Hepatocyte (in vitro differentiated cells): Measurements from ENCODE around the gene FGFR4. TPM values are rescaled to one million over a fixed set of nuclear protein-coding genes. Genes with fewer than 3 reads are reported as not detected.

Source experiments
- DNase-seq: peaks from one replicate; pipeline ENCODE4 v3.0.0-alpha.2; 2016; ENCODE audit warnings: low spot score
- H2AFZ ChIP-seq: fragments of 200-600 bp; sonication (generic); 2 replicates; pipeline ENCODE4 v1.6.0; 2016; ENCODE audit warnings: antibody characterized with exemption, mild to moderate bottlenecking
- H3K27ac ChIP-seq: fragments of 200-600 bp; sonication (generic); 2 replicates; pipeline ENCODE4 v1.5.1; 2016; ENCODE audit warnings: mild to moderate bottlenecking
- H3K27me3 ChIP-seq: fragments of 200-600 bp; sonication (generic); 2 replicates; pipeline ENCODE4 v1.6.1; 2016
- H3K36me3 ChIP-seq: fragments of 200-600 bp; sonication (generic); replicated peaks from 2 replicates; pipeline ENCODE4 v1.5.1; 2016; ENCODE audit warnings: low read depth; ENCODE audit not compliant: insufficient read depth
- H3K4me1 ChIP-seq: fragments of 200-600 bp; sonication (generic); 2 replicates; pipeline ENCODE4 v1.5.1; 2016; ENCODE audit warnings: mild to moderate bottlenecking, moderate library complexity; ENCODE audit not compliant: insufficient read depth
- H3K4me2 ChIP-seq: fragments of 200-600 bp; sonication (generic); 2 replicates; pipeline ENCODE4 v1.6.0; 2016
- H3K4me3 ChIP-seq: fragments of 200-600 bp; sonication (generic); 2 replicates; pipeline ENCODE4 v1.5.1; 2016; ENCODE audit warnings: mild to moderate bottlenecking
- H3K79me2 ChIP-seq: fragments of 200-600 bp; sonication (generic); 2 replicates; pipeline ENCODE4 v1.6.0; 2017; ENCODE audit warnings: mild to moderate bottlenecking
- H3K9me2 ChIP-seq: fragments of 200-600 bp; sonication (generic); replicated peaks from 2 replicates; pipeline ENCODE4 v1.6.0; 2017; ENCODE audit warnings: mild to moderate bottlenecking; ENCODE audit not compliant: insufficient read depth
- H3K9me3 ChIP-seq: fragments of 200-600 bp; sonication (generic); 2 replicates; pipeline ENCODE4 v1.5.1; 2016; ENCODE audit warnings: low read depth, mild to moderate bottlenecking
- H4K20me1 ChIP-seq: fragments of 200-600 bp; sonication (generic); 2 replicates; pipeline ENCODE4 v1.6.0; 2016; ENCODE audit warnings: mild to moderate bottlenecking; ENCODE audit not compliant: insufficient read depth, poor library complexity, severe bottlenecking
- EZH2 ChIP-seq: fragments of 200-600 bp; sonication (generic); IDR thresholded peaks from 2 replicates; pipeline ENCODE4 v1.6.1; 2016; ENCODE audit warnings: antibody characterized with exemption, mild to moderate bottlenecking, borderline replicate concordance
- EZH2phosphoT487 ChIP-seq: fragments of 200-600 bp; sonication (generic); IDR thresholded peaks from one replicate; pipeline ENCODE4 v1.6.1; 2018; ENCODE audit warnings: antibody characterized with exemption, mild to moderate bottlenecking, low read depth, moderate library complexity; ENCODE audit not compliant: unreplicated experiment, severe bottlenecking
- WGBS: methylation state at CpG from one replicate; pipeline ENCODE4 v1.1.6; 2016; ENCODE audit warnings: low lambda C conversion rate; ENCODE audit errors: missing lambda C conversion rate; 5-methylcytosine and 5-hydroxymethylcytosine counted together
- polyA plus RNA-seq: library from polyadenylated mRNA; unstranded; fragments of >200 nt; fragmentation: Nextera tagmentation; extraction: Ambion mirVana; gene quantifications from 2 replicates; pipeline ENCODE4 v1.2.1, GENCODE V29; 2016
- total RNA-seq: library from RNA; depleted of rRNA; stranded (reverse); fragments of >200 nt; gene quantifications from 2 replicates; pipeline ENCODE4 v1.2.3, GENCODE V29; 2014
- TF ChIP-seq, protein P1 (sequence below): fragments of 200-600 bp; sonication (generic); IDR thresholded peaks from 2 replicates; pipeline ENCODE4 v1.5.1; 2016; ENCODE audit warnings: antibody characterized with exemption, mild to moderate bottlenecking; ENCODE audit not compliant: poor library complexity

FGFR4 gene
- total and polyA plus RNA-seq, 2 experiments from 2014 or later, result 94.3 to 121 TPM

DNA sequence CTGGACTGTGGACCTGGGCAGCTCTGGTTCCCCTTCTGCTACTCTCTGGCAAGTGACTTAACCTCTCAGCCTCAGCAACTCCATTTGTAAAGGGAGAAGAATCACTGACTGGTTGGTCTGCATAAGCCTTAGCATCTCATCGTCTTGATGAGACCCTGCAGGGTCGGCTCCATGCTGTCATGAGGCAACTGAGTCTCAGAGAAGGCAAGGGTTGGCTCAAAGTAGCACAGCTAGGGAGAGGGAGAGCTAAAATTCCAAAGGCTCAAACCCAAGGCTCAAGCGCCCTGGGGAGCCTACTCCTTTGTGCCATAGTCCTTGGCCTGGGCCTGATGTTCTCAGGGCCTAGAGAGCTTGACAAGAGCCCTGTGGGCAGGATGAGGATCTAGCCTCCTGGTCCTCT lies 4.5 kb downstream of the FGFR4 start:
- Histone ChIP-seq H4K20me1 (no peaks in the 10 kb centered on the region), H3K9me2 (no peaks in the 10 kb centered on the region), H3K79me2 (peaks cover 23% of the 10 kb centered on the region), H3K4me3 (no peak overlapping the region), H2AFZ (no peak overlapping the region), H3K4me2 (no peak overlapping the region), H3K27me3 (no peaks in the 10 kb centered on the region), H3K9me3 (no peaks in the 10 kb centered on the region), H3K4me1 (peaks cover 21% of the 10 kb centered on the region), H3K36me3 (no peaks in the 10 kb centered on the region), H3K27ac (no peak overlapping the region)
- TF ChIP-seq EZH2, result no peak
- TF ChIP-seq, protein P1, sequence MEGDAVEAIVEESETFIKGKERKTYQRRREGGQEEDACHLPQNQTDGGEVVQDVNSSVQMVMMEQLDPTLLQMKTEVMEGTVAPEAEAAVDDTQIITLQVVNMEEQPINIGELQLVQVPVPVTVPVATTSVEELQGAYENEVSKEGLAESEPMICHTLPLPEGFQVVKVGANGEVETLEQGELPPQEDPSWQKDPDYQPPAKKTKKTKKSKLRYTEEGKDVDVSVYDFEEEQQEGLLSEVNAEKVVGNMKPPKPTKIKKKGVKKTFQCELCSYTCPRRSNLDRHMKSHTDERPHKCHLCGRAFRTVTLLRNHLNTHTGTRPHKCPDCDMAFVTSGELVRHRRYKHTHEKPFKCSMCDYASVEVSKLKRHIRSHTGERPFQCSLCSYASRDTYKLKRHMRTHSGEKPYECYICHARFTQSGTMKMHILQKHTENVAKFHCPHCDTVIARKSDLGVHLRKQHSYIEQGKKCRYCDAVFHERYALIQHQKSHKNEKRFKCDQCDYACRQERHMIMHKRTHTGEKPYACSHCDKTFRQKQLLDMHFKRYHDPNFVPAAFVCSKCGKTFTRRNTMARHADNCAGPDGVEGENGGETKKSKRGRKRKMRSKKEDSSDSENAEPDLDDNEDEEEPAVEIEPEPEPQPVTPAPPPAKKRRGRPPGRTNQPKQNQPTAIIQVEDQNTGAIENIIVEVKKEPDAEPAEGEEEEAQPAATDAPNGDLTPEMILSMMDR, result no peak
- TF ChIP-seq EZH2phosphoT487, result no peak
- no peak for DNase-seq
- WGBS, result 92% methylated on average over 3 of the region's 3 CpGs

DNA sequence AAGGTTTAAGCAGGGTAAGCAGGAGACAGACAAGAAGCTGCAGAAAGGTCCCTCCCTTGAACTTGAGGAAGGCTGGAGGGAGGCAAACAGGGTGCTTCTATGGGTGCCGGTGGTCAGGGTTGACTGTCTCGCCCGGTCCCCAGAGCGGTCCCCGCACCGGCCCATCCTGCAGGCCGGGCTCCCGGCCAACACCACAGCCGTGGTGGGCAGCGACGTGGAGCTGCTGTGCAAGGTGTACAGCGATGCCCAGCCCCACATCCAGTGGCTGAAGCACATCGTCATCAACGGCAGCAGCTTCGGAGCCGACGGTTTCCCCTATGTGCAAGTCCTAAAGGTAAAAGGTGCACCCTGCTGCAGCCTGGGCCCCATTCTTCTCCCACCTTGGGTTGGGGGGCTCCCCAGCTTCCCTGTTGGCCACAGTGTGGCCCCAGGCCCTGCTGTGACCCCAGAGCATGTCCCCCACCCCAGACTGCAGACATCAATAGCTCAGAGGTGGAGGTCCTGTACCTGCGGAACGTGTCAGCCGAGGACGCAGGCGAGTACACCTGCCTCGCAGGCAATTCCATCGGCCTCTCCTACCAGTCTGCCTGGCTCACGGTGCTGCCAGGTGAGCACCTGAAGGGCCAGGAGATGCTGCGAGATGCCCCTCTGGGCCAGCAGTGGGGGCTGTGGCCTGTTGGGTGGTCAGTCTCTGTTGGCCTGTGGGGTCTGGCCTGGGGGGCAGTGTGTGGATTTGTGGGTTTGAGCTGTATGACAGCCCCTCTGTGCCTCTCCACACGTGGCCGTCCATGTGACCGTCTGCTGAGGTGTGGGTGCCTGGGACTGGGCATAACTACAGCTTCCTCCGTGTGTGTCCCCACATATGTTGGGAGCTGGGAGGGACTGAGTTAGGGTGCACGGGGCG lies 5.7 kb downstream of the FGFR4 start:
- no peak overlapping the region for H3K27ac ChIP-seq
- peaks cover 18% of the 10 kb centered on the region for H3K4me1 ChIP-seq
- WGBS, result 96% methylated on average over 27 of the region's 32 CpGs
- H2AFZ ChIP-seq, result no peak overlapping the region
- TF ChIP-seq EZH2 (no peak), EZH2phosphoT487 (no peak)
- TF ChIP-seq, protein P1, result no peak
- no peak for DNase-seq
- H3K79me2 ChIP-seq, result peaks cover 23% of the 10 kb centered on the region
- H3K4me3 ChIP-seq, result no peak overlapping the region
- H3K36me3 ChIP-seq, result no peaks in the 10 kb centered on the region
- H4K20me1 ChIP-seq, result no peaks in the 10 kb centered on the region
- H3K27me3 ChIP-seq, result no peaks in the 10 kb centered on the region
- no peaks in the 10 kb centered on the region for H3K9me3 ChIP-seq
- H3K9me2 ChIP-seq, result no peaks in the 10 kb centered on the region
- H3K4me2 ChIP-seq, result no peak overlapping the region

DNA sequence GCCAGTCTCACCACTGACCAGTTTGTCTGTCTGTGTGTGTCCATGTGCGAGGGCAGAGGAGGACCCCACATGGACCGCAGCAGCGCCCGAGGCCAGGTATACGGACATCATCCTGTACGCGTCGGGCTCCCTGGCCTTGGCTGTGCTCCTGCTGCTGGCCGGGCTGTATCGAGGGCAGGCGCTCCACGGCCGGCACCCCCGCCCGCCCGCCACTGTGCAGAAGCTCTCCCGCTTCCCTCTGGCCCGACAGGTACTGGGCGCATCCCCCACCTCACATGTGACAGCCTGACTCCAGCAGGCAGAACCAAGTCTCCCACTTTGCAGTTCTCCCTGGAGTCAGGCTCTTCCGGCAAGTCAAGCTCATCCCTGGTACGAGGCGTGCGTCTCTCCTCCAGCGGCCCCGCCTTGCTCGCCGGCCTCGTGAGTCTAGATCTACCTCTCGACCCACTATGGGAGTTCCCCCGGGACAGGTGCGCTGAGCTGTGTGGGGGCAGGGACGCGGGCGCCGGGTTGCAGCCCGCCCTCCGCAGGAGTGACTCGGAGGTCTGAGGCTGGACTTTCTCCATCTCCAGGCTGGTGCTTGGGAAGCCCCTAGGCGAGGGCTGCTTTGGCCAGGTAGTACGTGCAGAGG lies 6.5 kb downstream of the FGFR4 start:
- Histone ChIP-seq H3K36me3 (no peaks in the 10 kb centered on the region), H3K27ac (no peak overlapping the region), H3K4me1 (peaks cover 19% of the 10 kb centered on the region), H3K9me2 (no peaks in the 10 kb centered on the region), H2AFZ (no peak overlapping the region), H4K20me1 (no peaks in the 10 kb centered on the region), H3K4me3 (no peak overlapping the region), H3K9me3 (no peaks in the 10 kb centered on the region), H3K27me3 (no peaks in the 10 kb centered on the region), H3K79me2 (peaks cover 16% of the 10 kb centered on the region), H3K4me2 (no peak overlapping the region)
- DNase-seq, result no peak
- 96% methylated on average over 32 of the region's 40 CpGs for WGBS
- no peak for TF ChIP-seq EZH2phosphoT487
- TF ChIP-seq EZH2, result no peak
- TF ChIP-seq, protein P1, result no peak
